HG02943 (cell line): ENCODE measurements around the gene KCNE2.

Experiments used
- ATAC-seq: cut with Tn5 transposase; IDR thresholded peaks from one replicate; pipeline ENCODE4 v1.9.1; 2021; ENCODE audit warnings: mild to moderate bottlenecking, low read depth, moderate library complexity; ENCODE audit not compliant: unreplicated experiment

The KCNE2 gene, protein sequence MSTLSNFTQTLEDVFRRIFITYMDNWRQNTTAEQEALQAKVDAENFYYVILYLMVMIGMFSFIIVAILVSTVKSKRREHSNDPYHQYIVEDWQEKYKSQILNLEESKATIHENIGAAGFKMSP

DNA sequence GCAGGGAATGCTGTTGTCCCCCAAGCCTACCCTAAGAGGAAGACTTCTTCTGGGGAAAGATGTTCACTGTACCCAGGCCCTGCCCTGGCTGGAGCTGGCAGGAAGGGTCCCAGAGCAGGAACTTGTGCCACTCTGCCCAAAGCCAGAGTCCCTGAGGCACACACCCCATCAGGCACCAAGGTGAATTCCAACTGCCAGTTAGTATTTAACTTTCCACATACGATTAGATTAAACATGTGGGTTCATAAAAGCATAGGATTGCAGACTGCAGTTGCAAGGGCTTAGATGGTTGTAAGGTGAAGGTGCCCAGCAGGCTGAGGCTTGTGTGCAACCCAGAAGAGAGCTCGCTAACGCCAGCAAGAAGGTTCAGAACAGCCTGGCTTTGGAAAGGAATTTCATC is at the start of gene KCNE2:
TSS of gene KCNE2 (plus strand) at position 274 of the 400 bp plus-strand sequence. CDS start 6,473 bp downstream, outside the sequence.
- no peak for ATAC-seq

DNA sequence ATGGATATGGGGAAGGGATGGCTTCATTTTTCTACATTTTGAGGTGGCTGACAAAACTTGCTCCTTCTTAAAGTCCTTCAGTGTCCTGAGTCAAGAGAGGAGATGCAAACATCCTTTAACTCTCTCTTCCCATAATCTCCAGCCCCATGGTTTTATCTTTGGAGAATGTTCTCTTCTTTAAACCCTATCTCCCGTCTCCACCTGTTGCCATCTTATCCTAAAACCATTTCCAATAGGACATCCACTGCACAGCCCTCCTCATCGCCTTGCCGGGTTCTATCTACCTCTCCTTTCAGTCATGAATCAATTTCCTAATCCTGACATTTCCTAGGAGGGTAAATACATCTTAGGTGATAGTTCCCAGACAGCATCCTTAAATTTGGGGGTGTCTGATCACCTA is 44.2 kb upstream of the KCNE2 start:
- no peak for ATAC-seq

DNA sequence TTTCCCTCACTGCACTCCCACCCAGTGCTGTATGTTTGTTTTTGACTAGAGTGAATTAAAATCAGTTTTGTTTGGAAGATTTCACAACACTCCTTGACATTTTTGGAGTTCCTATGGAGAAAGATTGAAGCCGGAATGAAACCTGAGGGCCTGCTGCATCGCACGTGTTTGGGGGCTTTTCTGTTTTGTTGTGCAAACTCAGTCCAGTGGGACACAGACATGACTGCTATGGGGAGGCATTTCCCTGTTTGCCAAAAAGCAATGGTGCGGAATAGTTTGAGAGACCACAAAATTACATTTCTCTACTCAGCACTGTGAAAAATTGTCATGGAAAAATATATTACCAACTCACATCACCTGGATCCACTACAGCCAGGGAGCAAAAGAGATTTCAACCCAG is 43.8 kb upstream of the KCNE2 start:
- ATAC-seq, result no peak

DNA sequence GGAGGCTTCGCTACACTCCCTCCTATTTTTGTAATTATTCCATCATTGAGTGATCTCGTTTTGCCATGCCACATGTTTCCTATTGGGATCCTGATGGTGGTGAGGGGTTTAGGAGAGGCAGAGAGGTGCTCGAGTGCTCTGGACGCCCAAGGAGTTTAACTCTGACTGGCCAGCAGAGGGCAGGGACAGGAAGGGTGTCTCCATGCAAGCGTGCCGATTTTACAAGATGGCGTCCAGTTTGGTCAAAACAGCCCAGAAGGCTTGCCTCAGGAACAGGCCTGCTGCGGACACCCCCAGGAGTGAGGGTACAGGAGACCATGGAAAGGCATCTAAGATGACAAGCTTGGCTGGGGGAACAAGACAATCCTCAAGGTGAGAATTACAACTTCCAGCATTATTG is 33.8 kb upstream of the KCNE2 start:
- no peak for ATAC-seq

DNA sequence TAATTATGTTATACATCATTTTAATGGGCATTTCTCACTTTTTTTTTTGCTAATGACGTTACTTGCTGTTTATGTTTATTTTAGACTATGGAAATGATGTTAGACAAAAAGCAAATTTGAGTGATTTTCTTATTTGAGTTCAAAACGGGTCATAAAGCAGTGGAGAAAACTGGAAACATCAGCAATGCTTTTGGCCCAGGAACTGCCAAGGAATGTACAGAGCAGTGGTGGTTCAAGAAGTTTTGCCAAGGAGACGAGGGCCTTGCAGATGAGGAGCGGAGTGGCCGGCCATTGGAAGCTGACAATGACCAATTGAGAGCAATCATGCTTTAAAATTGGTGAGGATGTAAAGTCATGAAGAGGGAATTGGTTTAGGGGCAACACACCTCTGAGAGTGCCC is 32.1 kb upstream of the KCNE2 start:
- ATAC-seq, result no peak

DNA sequence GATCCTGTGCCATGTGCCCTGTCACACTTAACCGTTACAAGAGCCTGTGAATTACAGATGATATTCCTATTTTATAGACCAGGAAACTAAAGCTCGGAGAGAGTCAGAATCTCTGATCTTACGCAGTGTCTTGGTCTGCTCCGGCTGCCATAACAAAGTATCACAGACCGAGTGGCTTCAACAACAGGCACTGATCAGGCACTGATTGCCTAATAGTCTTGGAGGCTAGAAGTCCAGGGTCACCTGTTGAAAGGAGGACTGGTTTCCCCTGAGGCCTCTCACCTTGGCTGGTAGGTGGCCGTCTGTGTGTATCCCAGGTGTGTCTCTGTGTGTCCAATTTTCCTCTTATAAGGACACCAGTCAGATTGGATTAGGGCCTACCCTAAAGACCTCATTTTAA is 31.5 kb upstream of the KCNE2 start:
- no peak for ATAC-seq

DNA sequence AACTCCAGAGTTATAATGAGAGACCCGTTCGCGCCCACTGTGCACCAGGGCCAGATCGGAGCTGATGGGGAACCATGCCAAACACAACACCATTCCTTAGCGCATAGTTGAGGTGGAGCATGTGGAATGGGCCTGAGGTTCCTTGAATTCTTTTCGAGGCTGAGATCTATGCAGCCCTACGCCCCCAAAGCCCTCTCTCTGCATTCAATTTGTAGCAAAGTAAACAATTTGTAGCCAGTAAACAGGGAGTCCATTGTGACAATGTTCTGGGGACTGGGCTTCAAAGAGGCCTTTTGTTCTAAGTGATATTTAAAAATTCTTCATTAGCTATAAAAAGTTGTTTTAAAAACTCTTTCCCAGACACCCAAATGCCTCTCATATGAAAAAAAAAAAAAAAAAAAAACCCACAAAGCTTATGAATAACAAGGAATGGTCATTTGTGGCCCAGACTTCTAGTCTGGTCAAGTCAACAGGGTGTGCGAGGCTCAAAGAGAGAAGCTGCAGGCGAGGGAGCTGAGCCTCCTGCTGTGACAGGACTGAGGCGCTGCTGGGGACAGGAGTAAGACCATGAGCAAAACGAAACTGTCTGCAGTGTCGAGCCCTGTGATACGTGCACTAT is 30.6 kb upstream of the KCNE2 start:
- no peak for ATAC-seq

DNA sequence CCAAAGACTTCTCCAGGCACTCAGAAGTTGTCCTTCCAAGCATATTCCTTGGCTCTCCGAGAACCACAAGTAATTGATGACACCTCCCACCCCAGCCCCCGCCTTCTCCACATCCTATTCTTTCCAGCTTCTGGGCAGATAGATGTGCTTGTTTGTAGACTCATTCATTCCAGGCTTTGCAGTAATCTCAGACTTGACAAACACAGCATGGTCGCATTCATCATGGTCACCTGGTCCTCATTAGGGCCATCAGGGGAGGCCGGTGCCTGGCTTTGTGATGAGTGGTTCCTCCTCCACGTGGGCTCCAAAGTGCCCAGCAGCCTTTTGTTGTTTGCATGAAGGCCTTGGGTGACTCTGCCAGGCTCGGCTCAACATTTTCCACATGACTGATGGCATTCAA is 28.5 kb upstream of the KCNE2 start:
- ATAC-seq, result no peak

DNA sequence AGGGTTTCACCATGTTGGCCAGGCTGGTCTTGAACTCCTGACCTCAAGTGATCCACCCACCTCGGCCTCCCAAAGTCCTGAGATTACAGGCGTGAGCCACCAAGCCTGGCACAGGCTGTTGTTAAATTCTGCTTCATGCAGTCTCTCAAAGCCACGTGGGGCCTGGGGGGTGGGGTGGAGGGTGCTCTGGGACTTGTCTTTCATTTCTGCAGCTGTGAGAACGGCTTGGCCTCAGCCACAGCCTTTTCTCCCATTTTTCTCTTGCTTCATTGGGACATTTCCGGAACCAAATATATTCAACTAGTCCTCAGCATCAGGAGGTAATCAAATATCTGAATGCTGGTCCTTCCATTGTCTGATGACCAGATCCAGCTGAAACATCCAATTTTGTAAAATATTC is 27.6 kb upstream of the KCNE2 start:
- no peak for ATAC-seq

DNA sequence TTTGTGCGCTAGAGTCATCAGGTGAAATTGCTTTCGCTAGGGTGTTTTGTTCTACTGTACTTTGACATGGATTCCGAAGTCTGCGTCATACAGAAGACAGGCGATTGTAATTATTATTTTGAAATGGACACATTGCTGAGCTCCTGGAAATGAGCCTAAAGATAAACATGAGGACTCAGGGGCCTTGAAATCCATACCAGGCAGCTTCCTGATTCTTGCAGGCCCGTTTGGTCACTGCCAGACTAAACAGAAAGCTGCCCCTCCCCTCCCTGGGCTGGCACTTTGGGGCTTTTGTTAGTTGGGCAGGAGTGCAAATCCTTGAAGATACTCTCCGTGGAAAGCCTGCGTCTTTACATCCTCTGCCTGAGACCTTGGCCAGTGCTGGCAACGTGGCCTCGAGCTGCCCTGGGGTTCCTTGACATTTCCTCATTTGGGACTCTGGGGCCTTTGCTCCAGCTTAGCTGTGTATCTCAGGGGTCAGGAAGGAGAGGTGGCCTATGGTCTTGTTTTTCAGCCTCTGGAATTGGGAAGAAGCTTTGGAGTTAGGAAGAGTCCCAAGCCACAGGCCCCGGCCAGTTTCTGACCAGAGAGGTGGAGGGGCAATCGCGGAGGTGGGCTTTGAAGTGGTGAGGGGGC is 26.9 kb upstream of the KCNE2 start:
- ATAC-seq, result no peak

DNA sequence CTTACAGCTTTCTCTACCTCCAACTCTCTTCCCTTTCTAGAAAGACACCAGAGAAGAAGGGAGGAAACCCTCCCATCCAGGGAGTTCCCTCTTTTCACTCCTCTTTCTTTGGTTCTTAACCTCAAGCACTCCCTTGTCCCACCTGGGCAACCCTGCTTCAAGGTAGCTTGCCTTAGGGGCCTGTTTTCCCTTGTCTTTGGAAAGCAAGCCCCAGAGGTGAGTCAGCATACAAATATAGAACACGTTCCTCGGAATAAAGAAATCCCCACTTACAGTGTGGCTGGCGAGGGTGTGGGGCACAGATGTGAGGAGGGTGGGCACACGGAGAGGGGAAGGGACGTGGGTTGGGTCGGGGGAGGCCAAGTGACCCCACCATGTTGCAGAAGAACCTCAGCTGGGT is 26.1 kb upstream of the KCNE2 start:
- ATAC-seq, result no peak

DNA sequence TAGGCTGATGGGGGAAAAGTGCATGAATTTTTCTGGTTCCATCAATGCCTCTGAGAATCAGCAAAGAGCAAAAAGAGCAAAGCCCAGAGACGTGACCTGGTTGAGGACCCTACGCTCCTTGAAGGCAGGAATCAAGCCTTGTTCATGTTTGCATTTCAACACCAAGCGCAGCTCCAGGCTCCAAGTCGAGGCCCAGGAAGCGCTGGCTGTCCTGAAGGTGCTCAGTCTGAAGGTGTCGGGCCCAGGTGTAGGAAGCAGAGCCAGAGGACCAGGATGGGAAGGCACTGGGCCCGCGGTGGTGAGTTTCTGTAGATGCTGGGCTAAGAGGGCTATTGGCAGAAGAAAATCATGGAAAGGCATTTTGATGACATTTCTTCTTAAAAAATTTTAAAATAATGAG is 25.6 kb upstream of the KCNE2 start:
- no peak for ATAC-seq

DNA sequence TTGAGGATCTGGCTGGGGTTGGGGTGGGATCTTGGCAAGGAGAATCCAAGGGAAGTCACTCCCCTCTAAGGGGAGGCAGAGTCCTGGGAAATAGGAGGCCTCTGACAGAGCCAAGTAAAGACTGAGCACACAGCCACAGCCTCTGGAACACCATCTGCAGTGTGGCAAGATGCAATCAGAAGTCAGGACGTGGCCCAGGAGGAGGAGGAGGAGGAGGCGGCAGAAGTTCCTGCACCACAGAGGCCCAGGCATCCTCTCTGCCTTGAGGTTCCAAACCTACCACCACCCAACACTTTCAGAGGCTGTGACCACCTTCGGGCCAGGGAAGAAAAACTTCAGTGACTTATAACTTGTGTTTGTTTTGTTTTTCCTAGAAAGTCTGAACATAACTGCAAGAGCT is 23.7 kb upstream of the KCNE2 start:
- ATAC-seq, result no peak

DNA sequence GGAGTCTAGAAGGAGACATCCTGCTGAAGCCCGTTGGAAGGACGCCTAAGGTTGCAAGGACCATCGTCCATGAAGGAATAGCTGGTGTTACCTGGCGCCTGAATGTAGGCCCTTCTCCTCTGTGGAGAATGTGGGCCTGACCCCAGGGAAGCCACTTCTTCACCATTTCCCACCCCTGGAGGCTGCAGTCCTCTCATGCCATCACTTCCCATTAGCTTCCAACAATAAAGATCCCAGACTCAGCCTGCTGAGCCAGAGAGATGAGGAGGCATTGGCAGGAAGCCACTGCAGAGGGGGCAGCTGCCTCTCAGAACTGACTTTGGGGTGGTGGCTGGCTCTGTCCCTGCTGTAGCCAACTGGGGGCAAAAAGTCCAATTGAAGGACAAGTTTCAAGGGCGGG is 21.3 kb upstream of the KCNE2 start:
- no peak for ATAC-seq

DNA sequence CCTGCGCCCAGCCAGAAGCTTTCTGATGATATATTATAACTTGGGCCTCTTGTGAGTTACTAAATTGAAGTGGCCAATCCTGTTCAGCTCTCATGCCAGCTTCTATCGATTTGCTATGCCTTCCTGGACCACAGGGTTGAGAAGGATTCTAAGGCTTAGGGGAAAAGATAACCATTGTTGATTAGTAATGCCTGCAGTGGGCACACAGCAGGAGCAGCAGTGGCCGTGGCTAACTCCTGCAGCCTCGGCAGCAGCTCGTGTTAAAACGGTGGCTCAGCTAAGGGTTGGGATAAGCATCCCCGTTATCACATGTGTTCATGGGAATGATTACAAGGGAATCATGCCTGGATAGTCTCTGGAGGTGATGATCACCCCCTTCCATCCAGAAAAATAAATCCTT is 20.5 kb upstream of the KCNE2 start:
- ATAC-seq, result no peak

DNA sequence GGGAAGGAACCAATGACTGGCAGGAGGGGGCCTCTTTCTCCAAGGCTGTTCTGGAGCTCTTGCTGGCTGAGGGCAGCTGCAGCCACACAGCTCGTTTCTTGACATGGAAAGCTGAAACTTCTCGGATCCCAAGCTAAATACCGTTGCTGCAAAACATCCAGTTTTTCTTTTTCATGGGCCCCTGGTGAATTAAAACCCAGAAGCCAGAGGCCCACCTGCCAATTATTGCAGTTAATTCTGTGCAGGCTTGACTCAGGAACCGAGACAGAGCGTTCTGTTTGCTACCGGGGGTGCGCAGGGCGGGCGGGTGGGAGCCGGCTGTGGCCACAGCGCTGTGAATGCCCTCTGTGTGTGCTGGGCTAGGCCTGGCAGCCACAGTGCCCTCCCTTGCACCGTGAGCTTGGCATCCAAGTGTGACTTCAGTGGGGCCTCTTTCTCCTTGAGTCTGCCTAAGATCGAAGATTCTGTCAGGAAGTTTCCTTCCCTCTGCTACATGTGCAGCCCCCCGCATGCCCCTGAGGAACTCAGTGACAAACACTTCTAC is 19.9 kb upstream of the KCNE2 start:
- no peak for ATAC-seq

DNA sequence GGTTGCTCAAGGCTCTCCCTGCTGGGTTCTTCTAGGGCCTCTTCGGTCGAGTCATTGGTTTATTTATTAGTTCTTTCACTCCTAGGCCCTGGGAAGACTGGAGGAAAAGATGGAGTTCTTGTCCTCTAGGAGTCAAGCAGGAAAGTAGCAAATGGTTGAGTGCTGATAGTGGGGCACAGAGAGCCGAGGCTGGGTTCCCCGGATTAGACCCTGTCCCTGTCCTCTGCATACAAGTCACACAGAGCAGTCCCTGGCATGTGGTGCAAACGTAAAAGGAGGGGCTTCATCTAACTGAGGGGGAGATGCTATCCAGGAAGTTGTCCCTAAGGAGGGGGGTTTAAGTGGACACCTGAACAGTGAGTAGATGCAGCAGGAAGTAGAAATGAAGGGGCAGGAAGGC is 19.2 kb upstream of the KCNE2 start:
- no peak for ATAC-seq

DNA sequence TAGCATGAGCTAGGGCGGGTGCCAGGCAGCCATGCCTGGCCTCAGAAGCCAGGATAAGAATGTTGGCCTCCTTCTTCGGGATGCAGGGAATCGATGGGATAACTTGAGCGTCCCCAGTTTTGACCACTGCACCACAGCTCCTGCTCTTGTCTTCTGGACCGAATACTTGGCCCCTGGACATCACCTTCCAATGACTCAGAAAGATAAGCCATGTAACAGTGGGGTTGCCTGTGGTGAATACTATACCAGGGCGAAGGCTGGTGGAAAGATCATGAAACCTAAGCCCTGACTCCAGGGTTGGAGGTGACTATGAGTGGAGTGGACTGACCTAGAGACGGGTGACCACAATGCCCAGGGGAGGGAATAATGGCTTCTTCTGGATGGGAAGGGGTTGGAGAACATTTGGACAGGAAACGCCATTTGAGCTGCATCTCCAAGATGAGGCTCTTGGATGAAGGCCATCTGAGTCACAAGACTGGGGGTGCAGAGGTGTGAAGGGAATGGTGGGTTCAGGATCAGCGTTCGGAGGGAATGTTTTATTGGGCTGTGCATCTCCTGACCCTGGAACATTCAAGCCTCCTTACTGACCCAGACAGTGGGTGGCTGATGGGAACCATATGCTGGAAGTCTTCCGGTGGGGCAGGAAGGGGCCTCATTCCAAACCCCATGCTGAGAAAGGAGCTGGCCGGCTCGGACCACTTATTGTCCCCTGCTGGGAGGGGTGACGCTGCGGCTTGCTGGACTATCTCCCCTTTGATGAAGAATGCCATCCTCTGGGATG is 18.5 kb upstream of the KCNE2 start:
- no peak for ATAC-seq

DNA sequence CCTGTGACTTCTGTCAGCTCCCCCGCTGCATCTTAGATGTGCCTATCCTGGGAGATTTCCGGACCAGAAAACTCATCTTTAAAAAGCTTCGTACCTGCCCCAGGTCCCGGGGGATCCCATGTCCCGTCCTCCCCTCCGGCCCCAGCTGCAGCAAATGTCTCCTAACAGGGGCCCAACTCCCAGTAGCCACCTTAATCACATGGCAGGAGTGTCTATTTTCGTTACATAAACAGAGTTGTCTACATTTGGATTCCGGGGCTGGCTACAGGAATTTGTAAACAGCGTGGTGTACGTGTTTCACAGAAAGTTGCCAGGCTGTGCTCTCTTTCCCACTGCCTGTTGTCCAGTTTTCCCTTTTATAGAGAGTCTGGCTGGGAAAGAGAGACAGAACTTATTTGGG is 17.9 kb upstream of the KCNE2 start:
- no peak for ATAC-seq

DNA sequence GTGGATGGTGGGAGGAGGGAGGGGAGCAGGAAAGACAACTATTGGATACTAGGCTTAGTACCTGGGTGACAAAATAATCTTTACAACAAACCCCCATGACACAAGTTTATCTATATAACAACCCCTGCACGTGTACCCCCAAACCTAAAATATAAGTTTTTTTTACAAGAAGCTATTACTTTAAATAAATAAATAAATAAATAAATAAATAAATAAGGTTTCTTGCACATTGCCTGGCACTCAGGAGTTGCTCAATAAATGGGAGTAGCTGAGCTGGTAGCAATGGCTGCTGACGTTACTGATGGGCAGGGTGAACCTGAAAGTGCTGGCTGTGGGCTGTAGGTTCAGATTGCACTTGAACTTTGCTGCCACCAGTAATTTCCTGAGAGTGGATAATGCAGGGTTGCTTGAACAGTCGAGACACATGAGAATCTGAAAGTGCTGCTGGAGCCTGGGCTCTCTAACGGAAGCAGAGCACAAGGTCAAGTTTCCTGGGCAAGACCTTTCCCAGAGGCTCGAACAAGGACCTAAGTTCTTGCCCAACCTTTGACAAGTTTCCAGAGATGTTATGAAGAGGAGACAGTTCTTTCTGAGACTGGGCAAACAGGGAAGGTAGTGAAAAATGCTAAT is 14.8 kb upstream of the KCNE2 start:
- no peak for ATAC-seq

DNA sequence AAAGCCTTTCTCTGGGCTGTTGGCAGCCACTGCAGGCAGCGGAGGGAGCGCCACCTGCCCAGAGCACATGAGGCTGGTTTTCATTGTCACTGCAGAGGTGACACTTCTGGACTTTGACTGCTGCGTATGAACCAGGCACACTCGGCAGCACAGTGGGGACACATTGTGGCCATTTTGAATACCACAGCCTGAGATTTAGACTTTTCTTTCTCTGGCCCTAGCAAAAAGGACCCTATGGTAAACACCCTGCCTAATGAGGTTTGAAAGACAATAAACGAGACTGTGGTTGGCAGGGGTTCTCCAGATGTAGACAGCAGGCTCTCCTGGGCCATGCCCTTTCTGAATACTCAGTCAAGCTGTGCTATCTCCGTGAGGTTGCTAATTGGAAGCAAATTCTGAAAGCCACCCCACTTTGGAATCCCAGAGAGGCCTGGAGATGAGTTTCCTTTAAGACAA is 12.0 kb upstream of the KCNE2 start:
- no peak for ATAC-seq
